Osteoblast (primary cell): ENCODE measurements around the gene KIRREL2. TPM values are rescaled to one million over a fixed set of nuclear protein-coding genes. Genes with fewer than 3 reads are reported as not detected.

Experiments used
- DNase-seq: peaks from one replicate; pipeline ENCODE4 v3.0.0; 2011; ENCODE audit warnings: low spot score, mixed read lengths; ENCODE audit not compliant: insufficient read length; ENCODE audit errors: missing footprints
- H2AFZ ChIP-seq: 2 replicates; pipeline ENCODE4 v1.6.0; 2011; ENCODE audit warnings: mild to moderate bottlenecking, low read length
- H3K27ac ChIP-seq: 2 replicates; pipeline ENCODE4 v1.5.1; 2011; ENCODE audit warnings: mild to moderate bottlenecking, low read depth, low read length, moderate library complexity
- H3K27me3 ChIP-seq: 2 replicates; pipeline ENCODE4 v1.6.0; 2012; ENCODE audit warnings: mild to moderate bottlenecking, control low read depth, inconsistent platforms, low read length, moderate library complexity; ENCODE audit not compliant: insufficient read depth
- H3K36me3 ChIP-seq: 2 replicates; pipeline ENCODE4 v1.5.1; 2011; ENCODE audit warnings: mild to moderate bottlenecking, low read length, control low read depth, moderate library complexity; ENCODE audit not compliant: insufficient read depth
- H3K4me1 ChIP-seq: 2 replicates; pipeline ENCODE4 v1.5.1; 2011; ENCODE audit warnings: mild to moderate bottlenecking, low read length, control low read depth, moderate library complexity; ENCODE audit not compliant: insufficient read depth
- H3K4me2 ChIP-seq: 2 replicates; pipeline ENCODE4 v1.6.0; 2011; ENCODE audit warnings: mild to moderate bottlenecking, low read length; ENCODE audit not compliant: insufficient read depth
- H3K4me3 ChIP-seq: fragments of 200-600 bp; sonication (generic); 3 replicates; pipeline ENCODE4 v1.5.1; 2012; ENCODE audit warnings: mild to moderate bottlenecking, low read length, inconsistent platforms; ENCODE audit not compliant: insufficient read depth
- H3K79me2 ChIP-seq: 2 replicates; pipeline ENCODE4 v1.6.0; 2012; ENCODE audit warnings: mild to moderate bottlenecking, low read length, control low read depth, inconsistent platforms; ENCODE audit not compliant: insufficient read depth
- H3K9me3 ChIP-seq: 2 replicates; pipeline ENCODE4 v1.5.1; 2011; ENCODE audit warnings: low read depth, low read length, control low read depth
- H4K20me1 ChIP-seq: 2 replicates; pipeline ENCODE4 v1.6.0; 2012; ENCODE audit warnings: mild to moderate bottlenecking, low read length, control low read depth; ENCODE audit not compliant: insufficient read depth
- CTCF ChIP-seq: IDR thresholded peaks from 2 replicates; pipeline ENCODE4 v1.5.1; 2011; ENCODE audit warnings: mild to moderate bottlenecking, low read depth, low read length, moderate library complexity; ENCODE audit errors: extremely low read depth
- total RNA-seq: library from RNA; depleted of rRNA; stranded (reverse); fragments of >200 nt; gene quantifications from 2 replicates; pipeline ENCODE4 v1.2.3, GENCODE V29; 2012

KIRREL2 gene
- total RNA-seq, 1 donor = not detected

- no peaks in the 10 kb centered on the region for H3K27me3 ChIP-seq
- peak overlapping the region; percentile 89 for H2AFZ ChIP-seq
- peaks cover 13% of the 10 kb centered on the region for H3K79me2 ChIP-seq
- H3K4me2 ChIP-seq = peak overlapping the region; percentile 75
- H3K36me3 ChIP-seq = no peaks in the 10 kb centered on the region
- no peak for TF ChIP-seq CTCF
- DNase-seq = no peak
- H3K9me3 ChIP-seq = no peaks in the 10 kb centered on the region
- H3K4me3 ChIP-seq = peak overlapping the region; percentile 55
- no peaks in the 10 kb centered on the region for H4K20me1 ChIP-seq
- no peak overlapping the region for H3K27ac ChIP-seq
- peaks cover 23% of the 10 kb centered on the region for H3K4me1 ChIP-seq
Observed at GRCh38 chr19:35902870-35903475, 46.3 kb downstream of the KIRREL2 start.

- Histone ChIP-seq H3K4me2 (peak overlapping the region; percentile 75), H3K4me1 (peaks cover 23% of the 10 kb centered on the region), H3K4me3 (peak overlapping the region; percentile 55)
Observed at GRCh38 chr19:35903550-35904179, 47.0 kb downstream of the KIRREL2 start.

GRCh38 chr19:35904311-35905068, 47.8 kb downstream of the KIRREL2 start:
- Histone ChIP-seq H3K27ac (no peak overlapping the region), H3K4me2 (no peak overlapping the region), H3K36me3 (no peaks in the 10 kb centered on the region), H4K20me1 (no peaks in the 10 kb centered on the region), H3K4me1 (peaks cover 23% of the 10 kb centered on the region), H3K4me3 (no peak overlapping the region), H3K9me3 (no peaks in the 10 kb centered on the region), H3K27me3 (no peaks in the 10 kb centered on the region), H2AFZ (no peak overlapping the region), H3K79me2 (no peaks in the 10 kb centered on the region)
- no peak for TF ChIP-seq CTCF
- DNase-seq = peak; percentile 35

More at GRCh38 chr19:35903550-35904179, 47.0 kb downstream of the KIRREL2 start:
- peaks cover 6% of the 10 kb centered on the region for H3K79me2 ChIP-seq
- no peaks in the 10 kb centered on the region for H3K27me3 ChIP-seq
- H3K27ac ChIP-seq = no peak overlapping the region
- H2AFZ ChIP-seq = peak overlapping the region; percentile 89
- no peaks in the 10 kb centered on the region for H4K20me1 ChIP-seq
- no peaks in the 10 kb centered on the region for H3K36me3 ChIP-seq
- peak; percentile 89 for DNase-seq
- no peaks in the 10 kb centered on the region for H3K9me3 ChIP-seq
- no peak for TF ChIP-seq CTCF

GRCh38 chr19:35905178-35905727, 48.5 kb downstream of the KIRREL2 start:
- H3K27ac ChIP-seq = no peak overlapping the region
- H3K4me3 ChIP-seq = no peak overlapping the region
- H3K4me1 ChIP-seq = peaks cover 23% of the 10 kb centered on the region
- H4K20me1 ChIP-seq = no peaks in the 10 kb centered on the region
- H3K36me3 ChIP-seq = no peaks in the 10 kb centered on the region
- no peaks in the 10 kb centered on the region for H3K79me2 ChIP-seq
- no peaks in the 10 kb centered on the region for H3K27me3 ChIP-seq
- DNase-seq = peak; percentile 55
- H2AFZ ChIP-seq = no peak overlapping the region
- TF ChIP-seq CTCF = no peak
- no peak overlapping the region for H3K4me2 ChIP-seq
- no peaks in the 10 kb centered on the region for H3K9me3 ChIP-seq
